ENCODE data around the gene SSBP1.

- peak; percentile 43 to 84 (median 72) for TF ChIP-seq CTCF (IDR thresholded peaks at IDR 0.05)
- TF ChIP-seq POLR2A (IDR thresholded peaks at IDR 0.05) = peak in 3 of 4 donors; percentile 72 to 86 (median 76)
- TF ChIP-seq POLR2AphosphoS5 (IDR thresholded peaks at IDR 0.05) = peak; percentile 90 to 96
Measured at GRCh38 chr7:141737836-141738591, at the start of gene SSBP1.
